MG63 (cell line): ENCODE measurements around the gene HNRNPA3. TPM values are rescaled to one million over a fixed set of nuclear protein-coding genes. Genes with fewer than 3 reads are reported as not detected.
"Not testable (repeated sequence)": the region's sequence is repeated elsewhere in the genome, so short reads cannot be mapped to it uniquely, and the experiment has no call there.

Source experiments
- DNase-seq: peaks from one replicate; pipeline ENCODE4 v3.0.0-alpha.2; 2020
- H3K27me3 ChIP-seq: fragments of 250-450 bp; sonication (Bioruptor Pico); 2 replicates; pipeline ENCODE4 v1.5.1; 2020; ENCODE audit warnings: mild to moderate bottlenecking, moderate library complexity
- H3K36me3 ChIP-seq: fragments of 250-450 bp; sonication (Bioruptor Pico); 2 replicates; pipeline ENCODE4 v1.5.1; 2020; ENCODE audit warnings: mild to moderate bottlenecking, moderate library complexity
- H3K4me3 ChIP-seq: fragments of 250-450 bp; sonication (Bioruptor Pico); 2 replicates; pipeline ENCODE4 v1.5.1; 2020; ENCODE audit warnings: mild to moderate bottlenecking, moderate library complexity
- H3K9me3 ChIP-seq: fragments of 250-450 bp; sonication (Bioruptor Pico); 2 replicates; pipeline ENCODE4 v1.5.1; 2020; ENCODE audit warnings: mild to moderate bottlenecking, moderate library complexity
- total RNA-seq: library from RNA; depleted of rRNA; stranded (reverse); fragments of >200 nt; shearing (Covaris generic); gene quantifications from 2 replicates; pipeline ENCODE4 v1.2.3, GENCODE V29; 2014; ENCODE audit warnings: low replicate concordance

HNRNPA3 gene
- total RNA-seq, 1 experiment from 2014 or later = 21.1 TPM

GRCh38 chr2:177258059-177258458, 45.5 kb downstream of the HNRNPA3 start:
- no peak overlapping the region for H3K4me3 ChIP-seq
- DNase-seq = no peak
- peaks cover 3% of the 10 kb centered on the region; the same call in 1 of the 2 replicates for H3K9me3 ChIP-seq
- H3K36me3 ChIP-seq = peaks cover 82% of the 10 kb centered on the region
- no peaks in the 10 kb centered on the region for H3K27me3 ChIP-seq

- H3K36me3 ChIP-seq = peaks cover 64% of the 10 kb centered on the region
- H3K4me3 ChIP-seq = peak overlapping the region; percentile 93
- H3K27me3 ChIP-seq = no peaks in the 10 kb centered on the region
- no peak for DNase-seq
- peaks cover 3% of the 10 kb centered on the region; the same call in 1 of the 2 replicates for H3K9me3 ChIP-seq
Observed at GRCh38 chr2:177260379-177260778, 47.8 kb downstream of the HNRNPA3 start.

- peak overlapping the region; percentile 93 for H3K4me3 ChIP-seq
- DNase-seq = no peak
- H3K9me3 ChIP-seq = peaks cover 3% of the 10 kb centered on the region; the same call in 1 of the 2 replicates
- H3K36me3 ChIP-seq = peaks cover 56% of the 10 kb centered on the region
- no peaks in the 10 kb centered on the region for H3K27me3 ChIP-seq
Observed at GRCh38 chr2:177261116-177262060, 48.8 kb downstream of the HNRNPA3 start.

- Histone ChIP-seq H3K4me3 (peak overlapping the region; percentile 93), H3K36me3 (peaks cover 49% of the 10 kb centered on the region), H3K27me3 (no peaks in the 10 kb centered on the region), H3K9me3 (peaks cover 3% of the 10 kb centered on the region; the same call in 1 of the 2 replicates)
- DNase-seq = no peak
Observed at GRCh38 chr2:177262092-177262491, 49.5 kb downstream of the HNRNPA3 start.

- Histone ChIP-seq H3K4me3 (peak overlapping the region; percentile 93), H3K9me3 (peaks cover 2% of the 10 kb centered on the region; the same call in 1 of the 2 replicates), H3K27me3 (no peaks in the 10 kb centered on the region), H3K36me3 (peaks cover 41% of the 10 kb centered on the region)
- DNase-seq = no peak
Observed at GRCh38 chr2:177262958-177263450, 50.4 kb downstream of the HNRNPA3 start.

GRCh38 chr2:177263451-177264208, 51.0 kb downstream of the HNRNPA3 start:
- no peaks in the 10 kb centered on the region for H3K27me3 ChIP-seq
- H3K4me3 ChIP-seq = peak overlapping the region; percentile 93
- peaks cover 35% of the 10 kb centered on the region for H3K36me3 ChIP-seq
- peak; percentile 98 for DNase-seq
- no peaks in the 10 kb centered on the region for H3K9me3 ChIP-seq

- Histone ChIP-seq H3K4me3 (peak overlapping the region; percentile 93), H3K9me3 (no peaks in the 10 kb centered on the region), H3K27me3 (no peaks in the 10 kb centered on the region), H3K36me3 (peaks cover 28% of the 10 kb centered on the region)
- DNase-seq = no peak
Observed at GRCh38 chr2:177264209-177264692, 51.7 kb downstream of the HNRNPA3 start.

GRCh38 chr2:177264693-177265587, 52.3 kb downstream of the HNRNPA3 start, which contains the start of gene NFE2L2:
TSS of gene NFE2L2 (minus strand) at chr2:177264727. CDS start at chr2:177264576, 151 bp downstream.
- Histone ChIP-seq H3K36me3 (peaks cover 25% of the 10 kb centered on the region), H3K9me3 (no peaks in the 10 kb centered on the region), H3K4me3 (peak within 1 kb of the TSS; percentile 93), H3K27me3 (no peaks in the 10 kb centered on the region)
- peak; percentile 94 for DNase-seq

- Histone ChIP-seq H3K27me3 (no peaks in the 10 kb centered on the region), H3K9me3 (no peaks in the 10 kb centered on the region), H3K4me3 (peak overlapping the region; percentile 93), H3K36me3 (peaks cover 21% of the 10 kb centered on the region)
- DNase-seq = no peak
Observed at GRCh38 chr2:177265824-177266817, 53.5 kb downstream of the HNRNPA3 start.

- not testable (repeated sequence) for H3K9me3 ChIP-seq, DNase-seq, H3K27me3 ChIP-seq, H3K4me3 ChIP-seq
- H3K36me3 ChIP-seq = peaks cover 16% of the 10 kb centered on the region
Observed at GRCh38 chr2:177266955-177267354, 54.4 kb downstream of the HNRNPA3 start.

- H3K36me3 ChIP-seq = peaks cover 3% of the 10 kb centered on the region
- H3K9me3 ChIP-seq = no peaks in the 10 kb centered on the region
- no peak overlapping the region for H3K4me3 ChIP-seq
- H3K27me3 ChIP-seq = no peaks in the 10 kb centered on the region
- no peak for DNase-seq
Observed at GRCh38 chr2:177268187-177268871, 55.7 kb downstream of the HNRNPA3 start.

GRCh38 chr2:177268901-177269300, 56.3 kb downstream of the HNRNPA3 start:
- Histone ChIP-seq H3K4me3 (no peak overlapping the region), H3K36me3 (no peaks in the 10 kb centered on the region), H3K27me3 (no peaks in the 10 kb centered on the region), H3K9me3 (no peaks in the 10 kb centered on the region)
- no peak for DNase-seq

- DNase-seq = no peak
- no peaks in the 10 kb centered on the region for H3K36me3 ChIP-seq
- H3K27me3 ChIP-seq = no peaks in the 10 kb centered on the region
- H3K4me3 ChIP-seq = no peak overlapping the region
- no peaks in the 10 kb centered on the region for H3K9me3 ChIP-seq
Observed at GRCh38 chr2:177270531-177270930, 57.9 kb downstream of the HNRNPA3 start.

GRCh38 chr2:177271981-177272666, 59.5 kb downstream of the HNRNPA3 start:
- no peak for DNase-seq
- Histone ChIP-seq H3K36me3 (no peaks in the 10 kb centered on the region), H3K9me3 (no peaks in the 10 kb centered on the region), H3K4me3 (no peak overlapping the region), H3K27me3 (no peaks in the 10 kb centered on the region)
